NOMO-1 treated with dmso at 0.1 percent for 144 hours (cell line): ENCODE results near the gene RPS6KA2.

Experiments used
- DNase-seq: peaks from one replicate; lab custom pipeline; 2025; ENCODE audit not compliant: unreplicated experiment; lab: John Stamatoyannopoulos, UW

The RPS6KA2 gene

GRCh38 chr6:166656230-166657151 lies 29.4 kb upstream of the RPS6KA2 start:
- DNase-seq, result no peak

GRCh38 chr6:166655713-166656229 lies 28.7 kb upstream of the RPS6KA2 start:
- no peak for DNase-seq

GRCh38 chr6:166655251-166655650 lies 28.2 kb upstream of the RPS6KA2 start:
- no peak for DNase-seq

- no peak for DNase-seq
Observed at GRCh38 chr6:166654573-166654972, 27.5 kb upstream of the RPS6KA2 start.

GRCh38 chr6:166653639-166653941 lies 26.5 kb upstream of the RPS6KA2 start:
- no peak for DNase-seq

- no peak for DNase-seq
Observed at GRCh38 chr6:166650824-166651807, 24.1 kb upstream of the RPS6KA2 start.

GRCh38 chr6:166650047-166650446 lies 23.0 kb upstream of the RPS6KA2 start:
- no peak for DNase-seq

GRCh38 chr6:166648846-166649245 lies 21.8 kb upstream of the RPS6KA2 start:
- no peak for DNase-seq

GRCh38 chr6:166647896-166648295 lies 20.8 kb upstream of the RPS6KA2 start:
- no peak for DNase-seq

GRCh38 chr6:166646716-166647115 lies 19.7 kb upstream of the RPS6KA2 start:
- DNase-seq, result no peak

- no peak for DNase-seq
Observed at GRCh38 chr6:166645896-166646295, 18.8 kb upstream of the RPS6KA2 start.

GRCh38 chr6:166644681-166645080 lies 17.6 kb upstream of the RPS6KA2 start:
- DNase-seq, result no peak

- no peak for DNase-seq
Observed at GRCh38 chr6:166643891-166644590, 17.0 kb upstream of the RPS6KA2 start.

- DNase-seq, result no peak
Observed at GRCh38 chr6:166642646-166643045, 15.6 kb upstream of the RPS6KA2 start.

GRCh38 chr6:166640342-166641043 lies 13.4 kb upstream of the RPS6KA2 start:
- DNase-seq, result no peak

- no peak for DNase-seq
Observed at GRCh38 chr6:166639921-166640320, 12.9 kb upstream of the RPS6KA2 start.

GRCh38 chr6:166638573-166638964 lies 11.5 kb upstream of the RPS6KA2 start:
- DNase-seq, result no peak

GRCh38 chr6:166637812-166638572 lies 10.9 kb upstream of the RPS6KA2 start:
- DNase-seq, result no peak

GRCh38 chr6:166636934-166637333 lies 9.9 kb upstream of the RPS6KA2 start:
- DNase-seq, result no peak
